ENCODE measurements around the gene SOHLH1.
"Not testable (repeated sequence)": the region's sequence is repeated elsewhere in the genome, so short reads cannot be mapped to it uniquely, and the experiment has no call there.

SOHLH1 gene

DNA sequence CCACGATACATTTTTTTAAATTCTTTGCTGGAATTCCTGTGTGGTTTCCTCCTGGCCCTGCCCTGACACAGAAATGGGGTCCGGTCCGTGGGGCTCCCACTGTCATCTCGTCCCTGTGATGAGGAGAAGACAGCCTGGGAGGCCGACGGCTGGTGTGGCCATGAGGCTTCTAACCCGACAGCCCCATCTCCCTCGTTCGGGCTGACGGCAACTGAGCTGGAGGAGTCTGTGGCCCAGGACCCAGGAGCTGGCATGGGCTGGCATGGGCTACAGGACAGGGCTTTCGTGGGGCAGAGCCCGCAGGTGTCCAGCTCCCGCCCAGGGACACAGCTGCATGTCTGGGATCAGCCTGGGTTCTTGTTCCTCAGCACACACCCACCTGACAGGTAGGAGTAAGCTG, 22.4 kb downstream of the SOHLH1 start:
- FAIRE-seq = no peak

DNA sequence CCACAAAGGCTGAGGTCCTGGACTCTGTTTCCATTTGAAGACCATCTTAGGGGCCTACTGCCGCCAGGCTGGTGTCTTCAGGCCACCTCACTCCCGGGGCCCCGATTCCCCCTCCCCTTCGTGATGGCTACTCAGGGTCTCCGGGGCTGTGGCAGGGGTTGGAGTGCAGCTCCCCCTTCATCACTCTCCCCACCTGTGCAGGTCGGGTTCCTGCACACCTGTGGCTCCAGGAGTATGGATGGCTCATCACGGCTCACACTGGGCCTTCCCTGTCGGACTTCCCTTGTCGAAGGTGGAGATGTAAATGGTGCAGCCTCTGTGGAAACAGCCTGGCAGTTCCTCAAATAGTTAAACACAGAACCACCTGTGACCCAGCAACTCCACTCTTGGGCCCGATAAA, 24.3 kb downstream of the SOHLH1 start:
- FAIRE-seq = no peak

DNA sequence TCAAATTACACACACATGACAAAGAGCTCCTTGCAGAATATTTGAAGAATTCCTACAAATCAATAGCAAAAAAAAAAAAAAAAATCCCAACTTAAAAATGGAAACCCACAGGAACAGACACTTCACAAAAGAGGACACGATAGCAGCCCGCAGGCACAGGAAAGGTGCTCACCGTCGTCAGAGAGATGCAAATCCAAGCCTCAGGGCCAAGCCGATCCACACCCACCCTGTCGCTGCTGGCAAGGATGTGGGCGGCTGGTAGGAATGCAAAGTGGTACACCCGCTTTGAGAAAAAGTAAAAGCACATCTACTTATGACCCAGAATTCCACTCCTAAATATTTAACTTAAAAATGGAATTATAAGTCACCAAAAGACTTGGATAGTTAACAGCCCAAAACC, 25.3 kb downstream of the SOHLH1 start:
- no peak for FAIRE-seq

DNA sequence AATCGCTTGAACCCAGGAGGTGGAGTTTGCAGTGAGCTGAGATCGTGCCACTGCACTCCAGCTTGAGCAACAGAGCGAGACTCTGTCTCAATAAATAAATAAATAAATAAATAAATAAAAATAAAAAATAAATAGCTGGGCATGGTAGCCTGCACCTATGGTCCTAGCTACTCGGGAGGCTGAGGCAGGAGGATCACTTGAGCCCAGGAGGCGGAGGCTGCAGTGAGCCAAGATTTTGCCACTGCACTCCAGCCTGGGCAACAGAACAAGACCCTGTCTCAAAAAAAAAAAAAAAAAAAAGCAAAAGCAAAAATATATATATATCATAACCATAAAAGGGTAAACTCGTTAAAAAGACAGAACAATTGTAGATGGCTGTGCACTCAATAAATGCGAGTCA, 26.5 kb downstream of the SOHLH1 start:
- FAIRE-seq = not testable (repeated sequence)

DNA sequence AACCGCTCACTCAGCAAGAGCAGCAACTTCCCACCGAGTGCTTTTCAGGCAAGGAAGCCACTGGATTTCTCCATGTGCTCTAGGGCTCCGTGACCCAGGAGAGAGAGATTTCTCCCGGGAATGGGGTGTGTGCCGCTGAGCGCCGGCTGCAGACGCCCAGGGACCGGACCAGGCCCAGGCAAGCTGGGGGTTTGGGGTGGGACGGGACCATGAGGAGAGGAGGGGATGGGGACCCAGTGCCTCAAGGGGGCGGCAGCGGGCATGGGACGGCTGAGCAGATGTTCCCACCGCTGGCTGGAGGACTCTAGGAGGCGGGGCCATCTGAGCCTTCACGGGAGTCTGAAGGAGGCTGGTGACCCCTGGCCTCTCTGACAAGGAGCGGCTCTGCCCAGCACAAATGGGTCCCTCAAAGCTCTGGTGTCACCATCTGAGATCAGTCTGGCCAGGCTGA, 27.7 kb downstream of the SOHLH1 start:
- no peak for FAIRE-seq

DNA sequence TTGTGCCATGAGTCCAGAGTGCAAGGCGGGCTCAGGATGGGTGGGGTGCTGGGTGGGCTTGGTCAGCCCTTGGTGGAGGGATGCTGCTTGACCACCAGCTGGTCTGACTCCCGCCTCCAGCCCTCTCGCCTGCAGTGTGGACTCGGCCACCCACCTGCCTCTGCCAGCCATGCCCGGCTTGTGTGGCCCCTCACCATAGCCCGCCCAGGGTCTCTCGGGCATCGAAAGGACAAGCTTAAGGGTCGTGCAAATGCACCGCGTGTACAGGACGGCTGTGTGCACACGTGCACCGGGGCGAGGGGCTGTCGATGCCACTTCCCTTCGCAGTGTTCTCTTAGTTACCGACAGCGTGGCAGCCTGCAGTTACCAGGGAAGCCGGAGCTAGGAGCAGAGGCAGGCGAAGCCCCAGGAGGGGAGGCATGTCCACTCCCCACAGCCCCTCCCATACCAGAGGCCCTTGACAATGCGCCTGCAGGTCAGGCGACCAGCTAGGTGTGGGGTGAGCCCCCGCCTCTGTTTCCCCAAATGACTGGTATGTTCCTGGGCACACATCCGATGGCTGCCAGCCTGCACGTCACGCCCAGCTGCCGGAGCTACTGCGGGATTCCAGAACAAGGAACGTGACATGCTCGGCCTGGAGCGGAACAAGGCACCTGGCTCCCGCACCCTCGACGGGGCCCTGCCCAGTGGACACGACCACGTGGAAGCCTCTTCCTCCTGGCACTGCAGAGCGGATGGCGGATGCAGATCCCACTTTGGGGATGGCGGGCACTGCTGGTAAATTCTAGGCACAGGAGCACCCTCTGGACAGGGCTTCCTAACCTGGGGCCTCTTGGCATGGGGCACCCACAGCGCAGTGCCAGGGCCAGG, 28.3 kb downstream of the SOHLH1 start:
- FAIRE-seq = no peak

DNA sequence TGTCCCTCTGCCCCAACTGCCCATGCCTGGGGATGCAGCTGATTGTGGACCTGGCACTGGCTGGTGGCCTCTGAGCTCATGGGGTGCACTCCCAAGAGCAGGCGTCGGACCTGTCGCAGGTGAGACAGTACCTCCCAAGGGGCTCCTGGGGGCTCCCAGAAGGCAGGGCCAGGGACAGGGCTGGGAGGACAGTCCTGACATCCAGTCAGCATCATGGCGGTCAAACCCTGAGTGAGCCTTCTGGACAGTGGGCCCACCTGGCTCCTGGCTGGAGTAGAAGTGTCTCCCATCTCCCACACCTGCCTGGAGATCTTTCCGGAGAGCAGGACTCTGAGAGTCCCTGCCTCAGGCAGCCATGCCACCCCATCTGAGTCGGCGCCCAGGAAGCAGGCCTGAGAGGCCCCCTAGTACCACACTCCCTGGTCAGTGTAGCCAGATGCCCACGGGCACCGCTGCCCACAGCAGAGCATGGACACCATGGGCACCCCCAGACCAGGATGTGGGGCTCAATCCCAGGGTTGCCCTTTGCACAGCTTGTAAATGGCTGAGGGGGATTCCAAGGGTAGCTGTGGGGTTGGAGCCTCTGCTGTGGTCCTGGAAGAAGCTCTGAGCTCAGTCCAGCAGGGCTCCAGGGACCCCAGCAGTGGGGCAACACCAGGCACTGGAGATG, 29.5 kb downstream of the SOHLH1 start:
- no peak for FAIRE-seq

DNA sequence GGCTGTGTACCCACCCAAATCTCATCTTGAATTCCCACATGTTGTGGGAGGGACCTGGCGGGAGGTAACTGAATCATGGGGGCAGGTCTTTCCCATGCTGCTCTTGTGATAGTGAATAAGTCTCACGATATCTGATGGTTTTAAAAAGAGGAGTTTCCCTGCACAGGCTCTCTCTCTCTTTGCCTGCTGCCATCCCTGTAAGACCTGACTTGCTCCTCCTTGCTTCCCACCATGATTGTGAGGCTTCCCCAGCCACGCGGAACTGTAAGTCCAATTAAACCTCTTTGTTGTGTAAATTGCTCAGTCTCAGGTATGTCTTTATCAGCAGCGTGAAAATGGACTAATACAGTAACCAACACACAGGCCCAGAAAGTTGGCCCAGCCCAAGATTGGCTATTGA, 30.3 kb downstream of the SOHLH1 start:
- not testable (repeated sequence) for FAIRE-seq

DNA sequence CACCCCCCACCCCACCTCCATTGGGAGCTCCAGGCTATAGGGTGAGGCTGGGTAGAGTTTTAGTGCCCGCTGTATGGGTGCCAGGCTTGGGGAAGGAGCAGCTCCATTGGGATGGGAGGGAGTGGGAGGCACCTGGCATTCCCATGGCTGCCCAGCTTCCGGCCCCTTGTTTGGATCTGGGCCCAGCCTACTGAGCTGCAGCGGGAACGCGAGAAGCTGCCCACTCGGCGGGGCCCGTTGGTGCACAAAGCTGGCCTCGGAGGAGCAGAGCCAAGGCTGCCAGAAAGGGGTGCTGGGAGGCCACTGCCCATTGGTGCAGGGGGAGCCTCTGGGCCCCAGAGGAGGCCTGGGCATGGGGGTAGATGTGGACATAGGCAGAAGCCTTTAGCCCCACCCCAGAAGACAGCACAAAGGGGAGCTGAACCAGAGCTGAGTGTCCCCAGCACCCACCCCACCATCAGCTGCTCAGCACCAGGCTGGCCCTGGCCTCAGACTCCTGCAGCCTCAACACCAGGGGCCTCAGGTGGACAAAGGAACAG, 31.7 kb downstream of the SOHLH1 start:
- no peak for FAIRE-seq

DNA sequence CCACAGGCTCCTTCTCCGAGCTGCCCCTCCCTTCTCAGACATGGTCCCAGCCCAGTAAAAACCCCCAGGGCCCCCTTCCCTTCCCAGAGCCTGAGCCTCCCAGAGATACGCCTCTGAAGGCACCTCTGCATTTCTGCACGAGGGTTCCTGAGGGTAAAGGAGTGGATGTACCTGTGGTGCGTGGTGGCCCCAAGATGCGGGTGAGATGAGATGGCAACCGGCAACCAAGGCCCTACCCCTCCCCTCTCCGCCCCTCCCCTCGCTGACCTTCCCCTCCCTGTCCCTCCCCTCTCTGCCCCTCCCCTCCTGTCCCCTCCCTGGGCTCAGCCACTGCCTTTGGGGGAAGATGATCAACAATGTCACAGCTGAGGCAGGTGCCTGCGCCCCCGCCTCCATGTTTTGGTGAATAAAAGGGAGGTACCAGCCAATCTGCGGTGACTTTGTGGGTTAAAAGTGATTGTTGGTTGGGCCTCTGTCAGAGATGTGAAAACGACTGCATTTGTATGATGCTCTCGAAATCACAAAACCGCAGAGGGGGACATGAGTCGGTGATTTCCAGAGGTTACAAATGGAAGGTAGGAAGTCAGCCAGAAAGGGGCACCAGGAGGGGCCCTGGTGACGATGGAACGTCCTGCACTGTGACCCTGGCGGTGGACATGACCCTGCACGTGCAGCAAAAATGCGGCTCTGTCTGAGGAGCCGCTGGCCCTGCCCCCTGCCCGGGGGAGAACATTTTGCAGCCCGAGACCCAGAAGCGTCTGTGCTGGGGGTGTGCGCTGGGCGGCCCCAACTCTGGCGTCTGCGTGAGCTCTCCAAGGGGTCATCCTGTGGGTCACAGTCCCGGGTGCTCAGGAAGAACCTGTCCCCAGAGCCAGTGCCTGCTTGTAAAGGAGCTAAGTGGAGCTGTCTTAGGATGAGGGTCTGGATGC, 32.5 kb downstream of the SOHLH1 start:
- FAIRE-seq = no peak

DNA sequence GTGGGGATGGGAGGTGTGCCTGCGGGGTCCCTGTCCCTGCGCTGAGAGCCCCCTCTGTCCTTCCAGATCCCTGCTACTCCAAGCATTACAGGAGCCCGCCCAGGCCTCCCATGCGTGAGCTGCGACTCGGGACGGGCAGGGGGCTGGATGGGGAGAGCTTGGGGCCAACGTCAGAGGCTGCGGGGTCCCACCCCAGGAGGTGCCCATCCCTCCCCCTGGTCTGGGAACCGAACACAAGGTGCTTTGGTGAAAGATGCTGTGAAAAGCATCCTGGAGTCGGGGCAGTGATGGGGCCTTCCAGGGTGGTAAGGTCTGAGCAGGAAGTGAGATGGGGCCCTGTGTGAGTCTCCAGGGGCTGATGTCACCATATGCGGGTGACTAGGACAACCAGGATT, 33.5 kb downstream of the SOHLH1 start:
- no peak for FAIRE-seq

DNA sequence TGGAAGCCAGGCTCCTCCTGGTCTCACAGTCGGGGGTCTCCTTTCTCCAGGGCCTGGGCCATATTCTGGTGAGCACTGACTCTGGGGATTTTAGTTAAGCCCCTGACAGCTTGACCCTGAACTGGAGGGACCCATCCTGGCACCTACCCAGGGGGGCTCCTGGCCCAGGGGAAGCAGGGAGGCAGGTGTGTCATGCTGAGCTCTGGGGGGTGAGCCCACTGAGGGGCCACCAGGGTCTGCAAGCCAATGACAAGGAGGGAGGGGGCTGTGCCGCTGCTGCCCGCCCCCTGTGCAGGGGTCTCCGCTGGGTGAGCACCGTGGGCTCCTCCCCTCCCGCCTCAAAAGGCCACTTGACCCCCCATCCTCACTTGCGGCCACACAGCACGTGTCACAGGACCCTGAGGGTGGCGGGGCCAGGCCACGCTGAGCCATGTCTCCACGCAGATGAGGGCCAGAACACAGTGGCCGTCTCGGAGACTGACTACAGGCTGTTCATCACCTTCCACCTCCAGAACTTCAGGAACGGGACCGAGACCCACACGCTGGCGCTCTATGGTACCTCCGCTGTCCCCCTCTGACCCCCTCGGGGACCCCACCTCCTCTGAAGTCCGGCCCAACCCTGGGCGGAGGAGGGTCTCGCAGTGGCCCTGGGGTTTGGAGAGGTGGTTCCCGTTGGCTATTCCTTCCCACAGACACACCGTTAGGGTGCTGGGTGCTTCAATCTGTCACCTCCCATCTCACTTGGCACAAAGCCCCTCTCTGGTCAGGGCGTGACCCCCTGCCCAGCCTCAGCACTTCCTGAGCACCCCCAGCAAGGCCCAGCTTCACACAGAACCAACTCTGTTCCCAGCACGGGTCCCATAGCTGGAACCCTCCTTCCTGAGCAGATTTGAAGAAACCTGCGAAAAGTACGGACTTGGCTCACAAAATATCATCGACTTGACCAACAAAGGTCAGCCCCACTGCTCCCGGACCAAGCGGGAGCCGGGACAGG, 34.2 kb downstream of the SOHLH1 start:
- no peak for FAIRE-seq

DNA sequence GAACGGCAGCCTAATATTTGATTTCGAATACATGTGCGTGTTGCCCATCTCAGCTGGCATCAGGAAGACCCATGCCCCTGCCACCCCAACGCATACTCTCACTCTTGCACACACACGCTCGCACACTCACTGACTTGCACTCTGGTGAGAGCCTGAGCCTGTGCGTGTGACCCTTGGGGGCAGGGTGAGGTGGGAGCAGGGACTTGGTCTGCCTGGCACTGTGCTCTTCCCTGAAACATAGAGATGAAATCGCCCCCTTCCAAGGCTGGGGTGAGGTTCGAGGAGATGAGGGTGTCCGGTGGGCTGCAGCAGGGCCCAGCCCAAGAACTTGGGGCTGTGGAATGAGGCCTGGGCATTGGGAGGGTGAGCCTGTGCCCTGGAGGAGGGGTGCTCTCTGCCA, 35.0 kb downstream of the SOHLH1 start:
- FAIRE-seq = no peak

DNA sequence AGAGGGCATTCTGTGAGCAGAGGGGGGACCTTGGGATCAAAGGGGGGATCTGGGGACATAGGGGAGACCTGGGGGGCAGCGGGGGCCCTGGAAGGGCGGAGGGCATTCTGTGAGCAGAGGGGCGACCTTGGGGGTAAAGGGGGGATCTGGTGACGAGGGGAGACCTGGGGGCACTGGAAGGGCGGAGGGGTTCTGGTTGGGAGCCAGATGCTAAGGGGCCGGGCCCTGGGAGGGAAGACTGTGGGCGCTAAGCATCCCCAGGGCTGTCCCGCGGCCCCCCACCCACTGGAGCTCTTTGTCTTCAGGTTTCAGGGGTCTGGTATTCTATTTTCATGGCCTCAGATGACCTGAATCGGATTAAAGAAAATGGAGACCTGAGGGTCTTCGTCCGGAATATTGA, 35.4 kb downstream of the SOHLH1 start:
- FAIRE-seq = no peak

DNA sequence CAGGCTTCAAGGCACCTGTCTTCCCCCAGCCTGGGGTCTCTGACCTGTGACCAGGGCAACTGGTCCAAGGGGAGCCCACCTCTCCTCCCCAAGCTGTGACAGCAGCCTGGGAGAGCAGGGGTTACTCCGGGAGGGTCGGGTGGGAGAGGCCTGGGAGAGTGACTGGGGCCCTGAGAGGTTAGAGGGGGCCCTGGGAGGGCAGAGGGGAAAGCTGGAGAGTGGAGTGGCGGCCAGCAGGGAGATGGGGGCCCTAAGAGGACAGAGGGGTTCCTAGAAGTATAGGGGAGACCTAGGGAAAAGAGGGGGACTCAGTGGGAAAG, 35.9 kb downstream of the SOHLH1 start:
- no peak for FAIRE-seq

DNA sequence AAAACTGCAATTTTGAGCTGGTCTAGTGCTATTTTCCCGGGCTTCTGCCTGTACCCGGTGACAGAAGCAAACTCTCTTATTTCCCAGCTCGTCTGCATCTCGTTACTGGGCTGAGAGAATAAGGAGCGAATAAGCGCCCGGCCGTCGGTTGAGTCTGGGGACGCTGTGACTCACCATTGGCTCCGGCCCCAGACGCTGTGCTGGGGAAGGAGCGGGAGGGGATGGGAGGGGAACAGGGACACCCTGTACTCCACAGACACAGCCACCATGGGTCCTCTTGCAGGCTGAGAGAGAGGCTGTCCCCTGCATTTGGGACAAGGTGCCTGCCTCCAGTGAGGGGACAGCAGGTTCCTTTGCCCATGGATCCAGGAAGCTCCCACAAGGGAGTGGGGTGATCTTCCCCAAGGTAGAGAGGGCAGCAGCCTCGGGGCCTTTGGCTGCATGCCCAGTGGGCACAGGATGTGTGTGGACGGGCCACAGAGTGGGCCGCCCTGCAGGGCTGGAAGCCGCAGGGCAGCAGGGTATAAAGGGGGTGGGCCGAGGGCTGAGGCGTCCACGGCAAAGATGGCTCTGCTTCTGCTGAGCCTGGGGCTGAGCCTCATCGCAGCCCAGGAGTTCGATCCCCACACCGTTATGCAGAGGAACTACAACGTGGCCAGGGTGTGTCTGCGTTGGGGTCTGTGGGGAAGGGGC, 36.4 kb downstream of the SOHLH1 start, which contains the start of gene LCN9:
Gene LCN9 (plus strand): TSS at position 552 of the 693 bp plus-strand sequence. CDS start 13 bp downstream, at position 565.
- no peak for FAIRE-seq

DNA sequence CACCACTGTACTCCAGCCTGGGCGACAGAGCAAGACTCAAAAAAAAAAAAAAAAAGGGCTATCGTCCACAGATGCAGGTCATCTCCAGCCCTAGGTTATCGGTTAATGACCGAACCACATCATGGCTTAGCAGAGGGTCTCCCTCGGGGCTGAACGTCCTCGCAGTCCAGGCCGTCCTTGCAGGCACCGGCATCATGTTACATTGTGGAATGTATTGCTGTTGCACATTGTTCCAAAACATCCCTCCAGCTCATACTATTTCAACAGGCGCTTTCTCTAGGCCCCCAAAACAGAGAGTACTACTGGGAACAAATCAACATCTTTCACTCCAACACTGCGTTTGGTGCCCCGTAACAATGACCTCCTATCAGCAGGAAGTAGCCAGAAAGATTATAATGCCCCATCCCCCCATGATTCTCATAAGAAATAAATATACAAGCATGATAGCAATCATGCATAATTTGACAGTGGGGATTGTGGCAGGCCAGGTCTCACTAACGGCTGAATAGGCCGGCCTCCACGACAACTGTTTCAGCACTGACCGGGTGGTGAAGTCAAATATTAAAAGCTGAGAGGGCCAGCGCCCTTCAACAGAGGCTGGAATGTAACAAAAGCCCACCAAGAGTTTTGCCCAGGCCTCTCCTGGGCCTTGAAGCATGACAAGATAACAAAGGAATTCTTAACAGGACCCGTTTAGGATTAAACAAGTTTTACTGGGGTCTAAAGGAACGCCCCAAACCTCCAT, 37.3 kb downstream of the SOHLH1 start:
- FAIRE-seq = no peak

DNA sequence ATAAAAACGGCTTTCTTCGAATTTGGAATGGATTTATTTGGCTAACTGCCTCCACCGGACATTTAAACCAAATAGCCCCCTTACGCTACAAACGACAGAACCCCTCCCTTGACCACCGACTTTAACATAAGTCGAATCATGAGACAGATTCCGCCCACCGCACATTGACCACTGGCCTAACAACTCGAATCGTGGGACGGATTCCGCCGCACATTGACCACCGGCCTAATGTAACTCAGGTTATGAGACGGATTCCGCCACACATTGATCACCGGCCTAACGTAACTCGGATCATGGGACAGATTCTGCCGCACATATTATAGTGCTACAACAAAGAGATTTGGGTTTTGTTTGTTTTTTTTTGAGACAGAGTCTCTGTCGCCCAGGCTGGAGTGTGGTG, 38.9 kb downstream of the SOHLH1 start:
- FAIRE-seq = no peak

DNA sequence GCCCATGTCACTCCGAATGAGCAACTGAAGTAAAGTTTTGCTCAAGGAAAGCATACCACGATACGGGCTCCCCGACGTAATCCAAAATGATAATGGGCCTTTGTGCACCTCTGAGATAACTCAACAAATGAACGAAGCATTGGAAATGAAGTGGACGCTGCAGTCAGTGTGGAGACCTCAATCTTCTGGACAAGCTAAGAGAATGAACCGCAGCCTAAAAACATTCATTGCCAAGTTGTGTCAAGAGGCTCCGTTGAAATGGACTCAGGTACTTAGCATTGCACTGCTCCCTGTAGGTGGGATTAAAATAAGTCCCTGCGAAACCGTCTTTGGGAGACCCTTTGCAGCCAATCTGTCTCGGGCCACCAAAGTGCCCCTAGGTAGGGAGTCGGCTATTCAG, 40.0 kb downstream of the SOHLH1 start:
- FAIRE-seq = no peak

DNA sequence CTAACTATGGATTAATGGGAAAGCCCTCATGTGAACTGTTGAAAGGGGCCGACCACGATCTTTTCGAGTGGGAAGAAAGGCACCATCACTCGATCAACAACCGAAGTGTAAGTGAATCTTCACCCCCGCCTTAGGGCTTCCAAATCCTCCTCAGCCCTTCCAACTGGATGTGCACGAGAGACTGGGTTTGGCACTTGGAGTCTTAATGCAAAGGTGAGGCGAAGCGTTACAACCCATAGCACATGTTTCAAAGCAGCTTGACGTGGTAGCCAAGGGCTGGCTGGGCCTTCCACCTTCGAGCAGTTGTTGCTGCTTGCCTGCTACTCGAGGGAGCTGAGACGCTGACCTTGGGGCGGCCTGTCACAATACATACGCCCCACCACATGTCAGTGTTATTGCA, 41.9 kb downstream of the SOHLH1 start:
- no peak for FAIRE-seq

All from G401.6 (cell line).